ENCODE results near the gene ZBTB21. TPM values are rescaled to one million over a fixed set of nuclear protein-coding genes. Genes with fewer than 3 reads are reported as not detected.
A peak's percentile ranks its signal among the peaks of the same experiment; 100 is the strongest.

The ZBTB21 gene
- total and polyA plus RNA-seq, 2 of the 4 experiments (the other 2 are of a cell fraction): 6.8 to 12.0 TPM

- Histone ChIP-seq H2AK9ac (replicated peaks; ENCODE audit: low read depth, low read length, poor library complexity) (no peak overlapping the region), H3K79me1 (ENCODE audit: low read depth in 1 of 2, low read length in 2 of 2) (no peaks in the 10 kb centered on the region), H3K14ac (replicated peaks; ENCODE audit: low read depth, low read length) (no peak overlapping the region), H2AK5ac (ENCODE audit: low read depth, low read length) (peak overlapping the region; percentile 21; the same call in 1 of the 2 replicates), H3K4me1 (ENCODE audit: control insufficient read depth, insufficient read depth, low read length) (no peaks in the 10 kb centered on the region), H4K5ac (ENCODE audit: low read depth, low read length) (no peak overlapping the region), H3K23ac (ENCODE audit: low read depth, low read length) (no peak overlapping the region), H2BK15ac (ENCODE audit: low read depth, low read length) (no peak overlapping the region), H3K36me3 (ENCODE audit: control insufficient read depth, insufficient read depth, low read length) (no peaks in the 10 kb centered on the region), H3K4me2 (ENCODE audit: low read depth, low read length) (no peak overlapping the region), H3K9me3 (ENCODE audit: control insufficient read depth, insufficient read depth, low read length) (no peaks in the 10 kb centered on the region), H3K56ac (ENCODE audit: extremely low read depth, insufficient read depth, low read length) (no peak overlapping the region), H4K20me1 (ENCODE audit: insufficient read depth, low read length) (no peaks in the 10 kb centered on the region), H2AFZ (replicated peaks; ENCODE audit: low read length, poor library complexity) (peak overlapping the region; percentile 38), H4K91ac (ENCODE audit: insufficient read depth, low read depth, low read length) (no peak overlapping the region), H3K18ac (ENCODE audit: low read depth, low read length) (no peak overlapping the region), H3K4me3 (ENCODE audit: insufficient read depth, low read depth, low read length) (no peak overlapping the region), H3K9ac (ENCODE audit: low read depth, low read length) (no peak overlapping the region), H3K4ac (ENCODE audit: low read depth, low read length) (no peak overlapping the region), H2BK20ac (ENCODE audit: low read depth, low read length) (no peak overlapping the region), H3K27me3 (ENCODE audit: control insufficient read depth, insufficient read depth, low read length) (no peaks in the 10 kb centered on the region), H3K9me1 (ENCODE audit: insufficient read depth, low read length) (peaks cover 2% of the 10 kb centered on the region; the same call in 1 of the 2 replicates), H2BK120ac (ENCODE audit: low read depth, low read length) (0 out of 2 replicates have a peak overlapping the region, but pooled peaks have one; percentile 20), H3K27ac (ENCODE audit: insufficient read depth, low read length) (no peak overlapping the region), H2BK5ac (ENCODE audit: low read depth, low read length, poor library complexity, severe bottlenecking) (no peak overlapping the region), H4K8ac (ENCODE audit: low read depth in 2 of 2, low read length in 2 of 2) (no peak overlapping the region)
- dilution Hi-C loops (cut with HindIII; ENCODE audit: low sequenced_read_pairs, unreplicated experiment) (no loop called here), intact Hi-C loops (cut with micrococcal nuclease) (no loop called here), in situ Hi-C loops (cut with MboI; ENCODE audit: low sequenced_read_pairs) (no loop called here)
- TF ChIP-seq CTCF (conservative IDR thresholded peaks at IDR 0.05; ENCODE audit: low read depth, low read length) (peak; percentile 9; the same call in 1 of the 2 replicates), BHLHE40 (IDR thresholded peaks at IDR 0.05; ENCODE audit: low read depth, low read length) (no peak)
- ATAC-seq (ENCODE audit: low read depth) (no peak), DNase-seq (peak; percentile 5)
- ChIA-PET POLR2A (ENCODE audit: unreplicated experiment) (no interaction called here), CTCF (interaction anchor here (0.7 kb wide), 1 partner anchor 65 kb away, joined by 3 read pairs; no protein-coding TSS in a partner anchor)
- 78% methylated on average over 8 of the region's 14 CpGs; no CpG with 5 or more reads in 1 of the 2 experiments for WGBS, 2 experiments (ENCODE audit: extremely low coverage in 2 of 2, insufficient read length in 1 of 2)
- BruUV-seq (replicated peaks): no TSS peak
Observed at GRCh38 chr21:41973861-41974751, 36.1 kb downstream of the ZBTB21 start.
